OCI-LY7 (cell line): ENCODE results near the gene MN1. TPM values are rescaled to one million over a fixed set of nuclear protein-coding genes. Genes with fewer than 3 reads are reported as not detected.

ENCODE experiments used
- BruUV-seq: library from RNA; stranded (reverse); fragments of 400-500 nt; replicated peaks from 2 replicates; lab custom pipeline; 2021; lab: Mats Ljungman, UMichigan
- CTCF ChIA-PET: fragments of 300-600 bp; sonication (Branson Sonifier 250); formaldehyde crosslinking; loops from one replicate; lab custom pipeline; 2022; ENCODE audit warnings: antibody characterized with exemption; ENCODE audit not compliant: unreplicated experiment; lab: Charles Lee
- POLR2A ChIA-PET: fragments of 300-600 bp; sonication (Branson Sonifier 250); formaldehyde crosslinking; loops from one replicate; lab custom pipeline; 2022; ENCODE audit warnings: antibody characterized with exemption; lab: Charles Lee
- DNase-seq: peaks from one replicate; pipeline ENCODE4 v3.0.0-alpha.2; 2015; ENCODE audit warnings: low spot score
- H2AFZ ChIP-seq: fragments of 200-600 bp; sonication (generic), shearing (Covaris generic); 2 replicates; pipeline ENCODE4 v1.6.1; 2014; ENCODE audit warnings: mild to moderate bottlenecking, antibody characterized with exemption, low read length, moderate library complexity
- H3K27ac ChIP-seq: fragments of 200-600 bp; sonication (generic); 2 replicates; pipeline ENCODE4 v1.5.1; 2014; ENCODE audit warnings: mixed run types, low read depth, mild to moderate bottlenecking, moderate library complexity, low read length, inconsistent platforms; ENCODE audit not compliant: poor library complexity, severe bottlenecking
- H3K36me3 ChIP-seq: fragments of 200-600 bp; sonication (generic); 2 replicates; pipeline ENCODE4 v1.6.1; 2014; ENCODE audit warnings: mild to moderate bottlenecking, antibody characterized with exemption, low read length, moderate library complexity, mixed read lengths; ENCODE audit not compliant: insufficient read depth
- H3K4me1 ChIP-seq: fragments of 200-600 bp; sonication (generic); 2 replicates; pipeline ENCODE4 v1.5.1; 2014; ENCODE audit warnings: mild to moderate bottlenecking, low read length; ENCODE audit not compliant: insufficient read depth, poor library complexity, severe bottlenecking
- H3K4me2 ChIP-seq: fragments of 200-600 bp; sonication (generic); 2 replicates; pipeline ENCODE4 v1.6.1; 2014; ENCODE audit warnings: mild to moderate bottlenecking, low read length
- H3K4me3 ChIP-seq: fragments of 200-600 bp; sonication (generic); 2 replicates; pipeline ENCODE4 v1.5.1; 2014; ENCODE audit warnings: mild to moderate bottlenecking, low read depth, low read length; ENCODE audit not compliant: poor library complexity, severe bottlenecking
- H3K79me2 ChIP-seq: fragments of 200-600 bp; sonication (generic); 2 replicates; pipeline ENCODE4 v1.6.1; 2016; ENCODE audit warnings: low read depth, mild to moderate bottlenecking, low read length, moderate library complexity, mixed read lengths; ENCODE audit not compliant: insufficient read depth
- H3K9me2 ChIP-seq: fragments of 200-600 bp; sonication (generic); 2 replicates; pipeline ENCODE4 v1.6.1; 2016; ENCODE audit warnings: mild to moderate bottlenecking, low read length, mixed read lengths; ENCODE audit not compliant: insufficient read depth
- H3K9me3 ChIP-seq: fragments of 200-600 bp; sonication (generic); 2 replicates; pipeline ENCODE4 v1.6.1; 2014; ENCODE audit warnings: mild to moderate bottlenecking, mixed run types, low read length, mixed read lengths
- H4K20me1 ChIP-seq: fragments of 200-600 bp; sonication (generic); 2 replicates; pipeline ENCODE4 v1.6.1; 2014; ENCODE audit warnings: mild to moderate bottlenecking, antibody characterized with exemption, low read length, moderate library complexity, mixed read lengths; ENCODE audit not compliant: insufficient read depth
- EZH2phosphoT487 ChIP-seq: fragments of 200-600 bp; sonication (generic); IDR thresholded peaks from 2 replicates; pipeline ENCODE4 v1.6.1; 2018; ENCODE audit warnings: low read depth, borderline replicate concordance, mild to moderate bottlenecking, mixed run types, antibody characterized with exemption, low read length, moderate library complexity, mixed read lengths
- intact Hi-C: fragments of 100-400 bp; cut with micrococcal nuclease; formaldehyde crosslinking; loops from one replicate; pipeline ENCODE4 v1.10.0; 2022; ENCODE audit not compliant: unreplicated experiment
- total RNA-seq, 2 experiments: library from RNA; depleted of rRNA in 1 of 2; stranded (reverse); fragments of >200 nt in 1 of 2; shearing (Covaris generic) in 1 of 2; gene quantifications; 2 replicates each; pipeline ENCODE4 v1.2.3, GENCODE V29; 2014 to 2022
- TF ChIP-seq, protein P1 (sequence below): fragments of 200-600 bp; sonication (generic); conservative IDR thresholded peaks from 2 replicates; pipeline ENCODE4 v1.5.1; 2014; ENCODE audit warnings: mild to moderate bottlenecking, antibody characterized with exemption, low read length, moderate library complexity, mixed read lengths

MN1 gene
- total RNA-seq, 2 experiments from 2014 or later = 0.47 TPM; not detected in 1

GRCh38 chr22:27797520-27798391, 3.8 kb downstream of the MN1 start:
- H3K27ac ChIP-seq = no peak overlapping the region
- no peak overlapping the region for H2AFZ ChIP-seq
- ChIA-PET POLR2A (no interaction called here), CTCF (no interaction called here)
- H3K79me2 ChIP-seq = no peaks in the 10 kb centered on the region
- TF ChIP-seq, protein P1, sequence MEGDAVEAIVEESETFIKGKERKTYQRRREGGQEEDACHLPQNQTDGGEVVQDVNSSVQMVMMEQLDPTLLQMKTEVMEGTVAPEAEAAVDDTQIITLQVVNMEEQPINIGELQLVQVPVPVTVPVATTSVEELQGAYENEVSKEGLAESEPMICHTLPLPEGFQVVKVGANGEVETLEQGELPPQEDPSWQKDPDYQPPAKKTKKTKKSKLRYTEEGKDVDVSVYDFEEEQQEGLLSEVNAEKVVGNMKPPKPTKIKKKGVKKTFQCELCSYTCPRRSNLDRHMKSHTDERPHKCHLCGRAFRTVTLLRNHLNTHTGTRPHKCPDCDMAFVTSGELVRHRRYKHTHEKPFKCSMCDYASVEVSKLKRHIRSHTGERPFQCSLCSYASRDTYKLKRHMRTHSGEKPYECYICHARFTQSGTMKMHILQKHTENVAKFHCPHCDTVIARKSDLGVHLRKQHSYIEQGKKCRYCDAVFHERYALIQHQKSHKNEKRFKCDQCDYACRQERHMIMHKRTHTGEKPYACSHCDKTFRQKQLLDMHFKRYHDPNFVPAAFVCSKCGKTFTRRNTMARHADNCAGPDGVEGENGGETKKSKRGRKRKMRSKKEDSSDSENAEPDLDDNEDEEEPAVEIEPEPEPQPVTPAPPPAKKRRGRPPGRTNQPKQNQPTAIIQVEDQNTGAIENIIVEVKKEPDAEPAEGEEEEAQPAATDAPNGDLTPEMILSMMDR = no peak
- TF ChIP-seq EZH2phosphoT487 = no peak
- no TSS peak for BruUV-seq
- intact Hi-C loops = loop anchor here (10.0 kb wide), 1 partner anchor 393 kb away; no protein-coding TSS in a partner anchor
- H3K36me3 ChIP-seq = no peaks in the 10 kb centered on the region
- no peak overlapping the region for H3K4me2 ChIP-seq
- no peaks in the 10 kb centered on the region for H3K4me1 ChIP-seq
- H3K9me3 ChIP-seq = no peaks in the 10 kb centered on the region
- no peak overlapping the region for H3K4me3 ChIP-seq
- no peak for DNase-seq
- no peaks in the 10 kb centered on the region for H4K20me1 ChIP-seq
- H3K9me2 ChIP-seq = no peaks in the 10 kb centered on the region

- no peaks in the 10 kb centered on the region for H3K79me2 ChIP-seq
- no peaks in the 10 kb centered on the region for H3K9me3 ChIP-seq
- H3K9me2 ChIP-seq = no peaks in the 10 kb centered on the region
- TF ChIP-seq, protein P1 = no peak
- no peak for TF ChIP-seq EZH2phosphoT487
- BruUV-seq = no TSS peak
- DNase-seq = no peak
- no peaks in the 10 kb centered on the region for H3K36me3 ChIP-seq
- no peak overlapping the region for H3K4me2 ChIP-seq
- intact Hi-C loops = loop anchor here (10.0 kb wide), 1 partner anchor 392 kb away; no protein-coding TSS in a partner anchor
- H2AFZ ChIP-seq = no peak overlapping the region
- H3K4me3 ChIP-seq = no peak overlapping the region
- no peak overlapping the region for H3K27ac ChIP-seq
- no peaks in the 10 kb centered on the region for H4K20me1 ChIP-seq
- ChIA-PET POLR2A (no interaction called here), CTCF (no interaction called here)
- H3K4me1 ChIP-seq = no peaks in the 10 kb centered on the region
Observed at GRCh38 chr22:27796829-27797519, 4.6 kb downstream of the MN1 start.
